Measurements from ENCODE around the gene SYNCRIP.
A peak's percentile ranks its signal among the peaks of the same experiment; 100 is the strongest.
"Not testable (repeated sequence)": the region's sequence is repeated elsewhere in the genome, so short reads cannot be mapped to it uniquely, and the experiment has no call there.

The SYNCRIP gene

GRCh38 chr6:85641897-85642773 is 551 bp downstream of the SYNCRIP start:
- Mint-ChIP-seq H3K27ac (peak overlapping the region; percentile 100), H3K4me3 (peak overlapping the region; percentile 88 to 94), H3K4me1 (peaks cover 32 to 44% of the 10 kb centered on the region in 2 donors), H3K36me3 (peaks cover 44 to 59% of the 10 kb centered on the region in 2 donors), H3K9me3 (peaks cover 3 to 4% of the 10 kb centered on the region in 2 donors), H3K27me3 (no peaks in the 10 kb centered on the region)
- DNase-seq (peak; percentile 46), ATAC-seq (replicated peaks) (peak; percentile 7 to 11)

- peak overlapping the region; percentile 88 to 94 for H3K4me3 Mint-ChIP-seq
- ATAC-seq (replicated peaks) (no peak), DNase-seq (no peak)
- peaks cover 48 to 62% of the 10 kb centered on the region in 2 donors for H3K36me3 Mint-ChIP-seq
- H3K4me1 Mint-ChIP-seq: peaks cover 32 to 44% of the 10 kb centered on the region in 2 donors
- H3K27ac Mint-ChIP-seq: peak overlapping the region; percentile 100
- H3K9me3 Mint-ChIP-seq: peaks cover 3 to 4% of the 10 kb centered on the region in 2 donors
- no peaks in the 10 kb centered on the region for H3K27me3 Mint-ChIP-seq
Observed at GRCh38 chr6:85641522-85641896, 1.2 kb downstream of the SYNCRIP start.

GRCh38 chr6:85640821-85641220 is 1.9 kb downstream of the SYNCRIP start:
- DNase-seq: no peak
- ATAC-seq (replicated peaks): no peak
- H3K4me3 Mint-ChIP-seq: peak overlapping the region; percentile 88 to 94
- H3K36me3 Mint-ChIP-seq: peaks cover 49 to 63% of the 10 kb centered on the region in 2 donors
- H3K4me1 Mint-ChIP-seq: peaks cover 32 to 43% of the 10 kb centered on the region in 2 donors
- H3K27ac Mint-ChIP-seq: peak overlapping the region; percentile 100
- H3K27me3 Mint-ChIP-seq: no peaks in the 10 kb centered on the region
- H3K9me3 Mint-ChIP-seq: peaks cover 3 to 4% of the 10 kb centered on the region in 2 donors

- H3K4me3 Mint-ChIP-seq: no peak overlapping the region
Observed at GRCh38 chr6:85637579-85637978, 5.1 kb downstream of the SYNCRIP start.

GRCh38 chr6:85632164-85632942 is 10.3 kb downstream of the SYNCRIP start:
- H3K9me3 Mint-ChIP-seq: no peaks in the 10 kb centered on the region
- no peak overlapping the region for H3K4me3 Mint-ChIP-seq
- DNase-seq (no peak), ATAC-seq (replicated peaks) (no peak)
- H3K36me3 Mint-ChIP-seq: peaks cover 44 to 56% of the 10 kb centered on the region in 2 donors
- H3K4me1 Mint-ChIP-seq: peaks cover 13 to 33% of the 10 kb centered on the region in 2 donors
- no peak overlapping the region for H3K27ac Mint-ChIP-seq
- H3K27me3 Mint-ChIP-seq: no peaks in the 10 kb centered on the region

More at GRCh38 chr6:85637579-85637978, 5.1 kb downstream of the SYNCRIP start:
- peak overlapping the region; percentile 22 for H3K27ac Mint-ChIP-seq
- peaks cover 56 to 71% of the 10 kb centered on the region in 2 donors for H3K36me3 Mint-ChIP-seq
- DNase-seq (no peak), ATAC-seq (replicated peaks) (no peak)
- H3K4me1 Mint-ChIP-seq: peaks cover 24 to 44% of the 10 kb centered on the region in 2 donors
- H3K9me3 Mint-ChIP-seq: no peaks in the 10 kb centered on the region
- H3K27me3 Mint-ChIP-seq: no peaks in the 10 kb centered on the region

GRCh38 chr6:85631117-85631516 is 11.6 kb downstream of the SYNCRIP start:
- not testable (repeated sequence) for H3K27ac Mint-ChIP-seq; H3K27me3 Mint-ChIP-seq; H3K4me3 Mint-ChIP-seq; DNase-seq; ATAC-seq (replicated peaks); H3K9me3 Mint-ChIP-seq
- Mint-ChIP-seq H3K4me1 (peaks cover 12 to 33% of the 10 kb centered on the region in 2 donors), H3K36me3 (peaks cover 39 to 54% of the 10 kb centered on the region in 2 donors)

- H3K27ac Mint-ChIP-seq: no peak overlapping the region
- H3K4me1 Mint-ChIP-seq: peaks cover 21 to 41% of the 10 kb centered on the region in 2 donors
- no peaks in the 10 kb centered on the region for H3K27me3 Mint-ChIP-seq
- no peaks in the 10 kb centered on the region for H3K9me3 Mint-ChIP-seq
- H3K36me3 Mint-ChIP-seq: peaks cover 42 to 63% of the 10 kb centered on the region in 2 donors
- DNase-seq (no peak), ATAC-seq (replicated peaks) (no peak)
- H3K4me3 Mint-ChIP-seq: no peak overlapping the region
Observed at GRCh38 chr6:85628353-85628752, 14.3 kb downstream of the SYNCRIP start.

GRCh38 chr6:85620308-85620707 is 22.4 kb downstream of the SYNCRIP start:
- Mint-ChIP-seq H3K27me3 (no peaks in the 10 kb centered on the region), H3K9me3 (no peaks in the 10 kb centered on the region), H3K4me3 (no peak overlapping the region), H3K36me3 (peaks cover 41 to 64% of the 10 kb centered on the region in 2 donors), H3K4me1 (peaks cover 10 to 12% of the 10 kb centered on the region in 2 donors), H3K27ac (no peak overlapping the region)
- DNase-seq (no peak), ATAC-seq (replicated peaks) (no peak)

- H3K27me3 Mint-ChIP-seq: no peaks in the 10 kb centered on the region
- no peak for ATAC-seq (replicated peaks)
- H3K4me3 Mint-ChIP-seq: peak overlapping the region in 1 of 2 donors; percentile 37
- peak overlapping the region; percentile 57 for H3K27ac Mint-ChIP-seq
- H3K4me1 Mint-ChIP-seq: peaks cover 5 to 10% of the 10 kb centered on the region in 2 donors
- peaks cover 26 to 41% of the 10 kb centered on the region in 2 donors for H3K36me3 Mint-ChIP-seq
- H3K9me3 Mint-ChIP-seq: no peaks in the 10 kb centered on the region
- no peak for DNase-seq
Observed at GRCh38 chr6:85614780-85615179, 27.9 kb downstream of the SYNCRIP start.

- ATAC-seq (replicated peaks): no peak
- no peaks in the 10 kb centered on the region for H3K9me3 Mint-ChIP-seq
Observed at GRCh38 chr6:85612690-85613474, 29.8 kb downstream of the SYNCRIP start.

GRCh38 chr6:85610182-85610895 is 32.3 kb downstream of the SYNCRIP start:
- peaks cover 24 to 31% of the 10 kb centered on the region in 2 donors for H3K36me3 Mint-ChIP-seq
- H3K27me3 Mint-ChIP-seq: no peaks in the 10 kb centered on the region
- no peak overlapping the region for H3K4me3 Mint-ChIP-seq
- DNase-seq (no peak), ATAC-seq (replicated peaks) (no peak)
- H3K4me1 Mint-ChIP-seq: peaks cover 4 to 5% of the 10 kb centered on the region in 2 donors
- no peaks in the 10 kb centered on the region for H3K9me3 Mint-ChIP-seq
- H3K27ac Mint-ChIP-seq: no peak overlapping the region

More at GRCh38 chr6:85612690-85613474, 29.8 kb downstream of the SYNCRIP start:
- DNase-seq: no peak
- no peak overlapping the region for H3K4me3 Mint-ChIP-seq
- H3K27ac Mint-ChIP-seq: no peak overlapping the region
- H3K36me3 Mint-ChIP-seq: peaks cover 23 to 39% of the 10 kb centered on the region in 2 donors
- no peaks in the 10 kb centered on the region for H3K27me3 Mint-ChIP-seq
- H3K4me1 Mint-ChIP-seq: peaks cover 5 to 6% of the 10 kb centered on the region in 2 donors

GRCh38 chr6:85602100-85602499 is 40.6 kb downstream of the SYNCRIP start:
- peaks cover 16 to 19% of the 10 kb centered on the region in 2 donors for H3K36me3 Mint-ChIP-seq
- H3K27ac Mint-ChIP-seq: no peak overlapping the region
- H3K27me3 Mint-ChIP-seq: no peaks in the 10 kb centered on the region
- no peak for ATAC-seq (replicated peaks)
- peaks cover 0 to 2% of the 10 kb centered on the region in 2 donors for H3K4me1 Mint-ChIP-seq
- no peaks in the 10 kb centered on the region for H3K9me3 Mint-ChIP-seq
- DNase-seq: no peak
- no peak overlapping the region for H3K4me3 Mint-ChIP-seq

- Mint-ChIP-seq H3K4me1 (peaks cover 0 to 2% of the 10 kb centered on the region in 2 donors), H3K27ac (peak overlapping the region; percentile 71), H3K4me3 (no peak overlapping the region), H3K9me3 (no peaks in the 10 kb centered on the region), H3K36me3 (peaks cover 16 to 19% of the 10 kb centered on the region in 2 donors), H3K27me3 (no peaks in the 10 kb centered on the region)
- ATAC-seq (replicated peaks): no peak
- no peak for DNase-seq
Observed at GRCh38 chr6:85600713-85601313, 41.9 kb downstream of the SYNCRIP start.

All from stimulated activated naive B cell treated with anti-CD40 and anti-IgM and Interleukin-4, amounts not matched to agents 10 μg/mL and 1 μg/mL and 100 μg/mL, for 72 hours (primary cell).